ENCODE data around the gene ATOH8.
"Not testable (repeated sequence)": the region's sequence is repeated elsewhere in the genome, so short reads cannot be mapped to it uniquely, and the experiment has no call there.

ATOH8 gene

GRCh38 chr2:85753525-85754312 lies at the start of gene ATOH8:
Gene ATOH8 (plus strand): TSS chr2:85753991. CDS start chr2:85754190, 199 bp downstream.
- DNase-seq (ENCODE audit: low read depth): no peak

GRCh38 chr2:85704038-85704437 lies 49.8 kb upstream of the ATOH8 start:
- DNase-seq (ENCODE audit: low read depth): no peak

GRCh38 chr2:85704800-85705679 lies 48.8 kb upstream of the ATOH8 start:
- DNase-seq (ENCODE audit: low read depth): no peak

- DNase-seq (ENCODE audit: low read depth): peak; percentile 64
Observed at GRCh38 chr2:85705680-85706039, 48.1 kb upstream of the ATOH8 start.

GRCh38 chr2:85706063-85706462 lies 47.7 kb upstream of the ATOH8 start:
- DNase-seq (ENCODE audit: low read depth): no peak

GRCh38 chr2:85706599-85707296 lies 47.0 kb upstream of the ATOH8 start:
- DNase-seq (ENCODE audit: low read depth): no peak

- DNase-seq (ENCODE audit: low read depth): peak; percentile 88
Observed at GRCh38 chr2:85707304-85707703, 46.5 kb upstream of the ATOH8 start.

GRCh38 chr2:85708641-85709040 lies 45.1 kb upstream of the ATOH8 start:
- DNase-seq (ENCODE audit: low read depth): no peak

- DNase-seq (ENCODE audit: low read depth): no peak
Observed at GRCh38 chr2:85709401-85709811, 44.4 kb upstream of the ATOH8 start.

- no peak for DNase-seq (ENCODE audit: low read depth)
Observed at GRCh38 chr2:85710687-85711577, 42.9 kb upstream of the ATOH8 start.

GRCh38 chr2:85711578-85712060 lies 42.2 kb upstream of the ATOH8 start:
- DNase-seq (ENCODE audit: low read depth): no peak

- DNase-seq (ENCODE audit: low read depth): no peak
Observed at GRCh38 chr2:85712336-85712735, 41.5 kb upstream of the ATOH8 start.

- no peak for DNase-seq (ENCODE audit: low read depth)
Observed at GRCh38 chr2:85712849-85713612, 40.8 kb upstream of the ATOH8 start.

- DNase-seq (ENCODE audit: low read depth): no peak
Observed at GRCh38 chr2:85713836-85714235, 40.0 kb upstream of the ATOH8 start.

GRCh38 chr2:85714421-85714820 lies 39.4 kb upstream of the ATOH8 start:
- not testable (repeated sequence) for DNase-seq (ENCODE audit: low read depth)

GRCh38 chr2:85714841-85715240 lies 39.0 kb upstream of the ATOH8 start:
- DNase-seq (ENCODE audit: low read depth): no peak

- no peak for DNase-seq (ENCODE audit: low read depth)
Observed at GRCh38 chr2:85716346-85716914, 37.4 kb upstream of the ATOH8 start.

- DNase-seq (ENCODE audit: low read depth): no peak
Observed at GRCh38 chr2:85717308-85718008, 36.3 kb upstream of the ATOH8 start.

GRCh38 chr2:85718009-85718391 lies 35.8 kb upstream of the ATOH8 start:
- no peak for DNase-seq (ENCODE audit: low read depth)

All from HS-27A (cell line).